HepG2 (cell line): ENCODE data around the gene HERC6. TPM values are rescaled to one million over a fixed set of nuclear protein-coding genes. Genes with fewer than 3 reads are reported as not detected.

Experiments
- ATAC-seq: fragments of 200-7000 bp; cut with Tn5 transposase; 3 replicates; pipeline ENCODE4 v1.9.1; 2020; ENCODE audit warnings: mild to moderate bottlenecking, moderate library complexity
- BruUV-seq: library from RNA; stranded (reverse); fragments of 400-500 nt; replicated peaks from 2 replicates; lab custom pipeline; 2021; lab: Mats Ljungman, UMichigan
- CTCF ChIA-PET: fragments of 300-600 bp; formaldehyde crosslinking; extraction: SDS; loops from one replicate; lab custom pipeline; 2021; ENCODE audit warnings: low total read pairs, inconsistent platforms, low intra/inter-chr PET ratio; lab: Yijun Ruan, JAX
- POLR2A ChIA-PET: fragments of 350-600 bp; sonication (Branson Sonifier 250); formaldehyde crosslinking; loops from one replicate; lab custom pipeline; 2020; ENCODE audit warnings: antibody characterized with exemption, inconsistent platforms; lab: Yijun Ruan, JAX
- DNase-seq: peaks from one replicate; pipeline ENCODE4 v3.0.0-alpha.2; 2015; ENCODE audit warnings: low spot score
- FAIRE-seq: peaks from 3 replicates; lab custom pipeline; 2011; peaks lifted over from hg19 to GRCh38; lab: Jason Lieb, UNC
- H2AFZ ChIP-seq: one replicate; pipeline ENCODE4 v1.6.1; 2011; ENCODE audit warnings: low read length, inconsistent platforms
- H3K27ac ChIP-seq: fragments of 300-600 bp; 3 replicates; pipeline ENCODE4 v1.8.0; 2011; ENCODE audit warnings: mixed run types, mild to moderate bottlenecking, mixed read lengths, low read length, inconsistent platforms; ENCODE audit not compliant: insufficient read depth; ENCODE audit errors: extremely low read length
- H3K27me3 ChIP-seq, 2 experiments: fragments of 200-600 bp in 1 of 2; 2 replicates in 1 of 2; 3 replicates in 1 of 2; pipeline versions ENCODE4 v1.6.0 to v1.8.0; 2011; ENCODE audit warnings: low read length in 2 of 2, mild to moderate bottlenecking in 2 of 2, moderate library complexity in 2 of 2, inconsistent platforms in 1 of 2; ENCODE audit not compliant: insufficient read depth in 2 of 2, control insufficient read depth in 1 of 2
- H3K36me3 ChIP-seq, 2 experiments: fragments of 200-600 bp in 1 of 2; replicated peaks in 1 of 2; 2 replicates in 1 of 2; 3 replicates in 1 of 2; pipeline versions ENCODE4 v1.5.1 to v1.8.0; 2011; ENCODE audit warnings: low read length in 2 of 2, inconsistent platforms in 1 of 2; ENCODE audit not compliant: insufficient read depth in 2 of 2, control insufficient read depth in 1 of 2
- H3K4me1 ChIP-seq: 2 replicates; pipeline ENCODE4 v1.5.1; 2012; ENCODE audit warnings: low read length, inconsistent platforms; ENCODE audit not compliant: insufficient read depth
- H3K4me2 ChIP-seq: 2 replicates; pipeline ENCODE4 v1.6.0; 2011; ENCODE audit warnings: low read depth, low read length, inconsistent platforms
- H3K4me3 ChIP-seq, 3 experiments: fragments of 200-600 bp in 1 of 3; sonication (generic), shearing (Covaris generic) in 1 of 3; replicated peaks in 1 of 3; 2 replicates each; pipeline ENCODE4 v1.5.1; 2011 to 2016; ENCODE audit warnings: low read length in 3 of 3, inconsistent platforms in 2 of 3, low read depth in 2 of 3, mild to moderate bottlenecking in 2 of 3, control low read depth in 1 of 3, mixed read lengths in 1 of 3; ENCODE audit not compliant: insufficient read depth in 1 of 3
- H3K79me2 ChIP-seq: one replicate; pipeline ENCODE4 v1.6.1; 2011; ENCODE audit warnings: low read length, inconsistent platforms; ENCODE audit not compliant: insufficient read depth
- H3K9ac ChIP-seq: 2 replicates; pipeline ENCODE4 v1.6.0; 2011; ENCODE audit warnings: mild to moderate bottlenecking, low read depth, low read length, inconsistent platforms; ENCODE audit not compliant: insufficient read depth
- H3K9me3 ChIP-seq: 2 replicates; pipeline ENCODE4 v1.5.1; 2012; ENCODE audit warnings: mild to moderate bottlenecking, low read length
- H4K20me1 ChIP-seq: 2 replicates; pipeline ENCODE4 v1.6.0; 2011; ENCODE audit warnings: inconsistent platforms, mild to moderate bottlenecking, low read length, moderate library complexity; ENCODE audit not compliant: insufficient read depth
- CENPT ChIP-seq: sonication (generic); formaldehyde crosslinking; IDR thresholded peaks from 2 replicates; pipeline ENCODE4 v1.8.0; 2022; ENCODE audit warnings: low read depth, mild to moderate bottlenecking, moderate library complexity, missing genetic modification reagents
- DDIT3 ChIP-seq: sonication (generic); formaldehyde crosslinking; IDR thresholded peaks from 2 replicates; pipeline ENCODE4 v1.4.0; 2020; ENCODE audit warnings: mild to moderate bottlenecking, missing genetic modification reagents
- MED1 ChIP-seq: sonication (generic); formaldehyde crosslinking; IDR thresholded peaks from 2 replicates; pipeline ENCODE4 v1.4.0; 2020; ENCODE audit warnings: missing genetic modification reagents
- PLRG1 ChIP-seq: fragments of 450-650 bp; conservative IDR thresholded peaks from 2 replicates; pipeline ENCODE4 v1.6.1; 2016
- TGIF2 ChIP-seq: IDR thresholded peaks from 2 replicates; pipeline ENCODE4 v1.6.1; 2016; ENCODE audit warnings: control low read depth, missing compliant biosample characterization
- ZMYM2 ChIP-seq: sonication (generic); formaldehyde crosslinking; IDR thresholded peaks from 2 replicates; pipeline ENCODE4 v1.8.0; 2022; ENCODE audit warnings: mild to moderate bottlenecking, missing genetic modification reagents
- ZNF33B ChIP-seq: sonication (generic); formaldehyde crosslinking; IDR thresholded peaks from 2 replicates; pipeline ENCODE4 v1.5.1; 2020; ENCODE audit warnings: mild to moderate bottlenecking, missing genetic modification reagents
- ZNF44 ChIP-seq: sonication (generic); formaldehyde crosslinking; IDR thresholded peaks from 2 replicates; pipeline ENCODE4 v1.5.1; 2020; ENCODE audit warnings: mild to moderate bottlenecking, missing genetic modification reagents
- ZNF720 ChIP-seq: sonication (generic); formaldehyde crosslinking; IDR thresholded peaks from 2 replicates; pipeline ENCODE4 v1.4.0; 2020; ENCODE audit warnings: missing genetic modification reagents
- ZNF792 ChIP-seq: IDR thresholded peaks from 2 replicates; pipeline ENCODE4 v1.6.1; 2016
- in situ Hi-C: cut with HindIII; loops from 2 replicates; pipeline ENCODE4 v1.10.0; 2017; ENCODE audit warnings: low pct_unique_long_range_greater_than_20kb; ENCODE audit not compliant: extremely low pct_ligation_motif_present
- intact Hi-C: fragments of 100-400 bp; cut with micrococcal nuclease; formaldehyde crosslinking; loops from one replicate; pipeline ENCODE4 v1.10.0; 2022; ENCODE audit not compliant: unreplicated experiment
- polyA plus RNA-seq, 8 experiments: library from polyadenylated mRNA; depleted of rRNA in 3 of 8; stranded (reverse) in 7 of 8; unstranded in 1 of 8; fragments of >200 nt; fragmentation: Illumina TruSeq in 4 of 8; extraction: Trizol in 4 of 8; gene quantifications; 2 replicates each; pipeline versions ENCODE4 v1.2.1 to v1.2.3, GENCODE V29; 2011 to 2016; ENCODE audit warnings: low read depth in 4 of 8, missing spikeins in 1 of 8, mixed read lengths in 1 of 8; ENCODE audit not compliant: insufficient read depth in 1 of 8
- total RNA-seq, 5 experiments: library from RNA; depleted of rRNA; stranded (reverse); fragments of >200 nt; fragmentation: Illumina TruSeq; extraction: Trizol; gene quantifications; 2 replicates each; pipeline ENCODE4 v1.2.3, GENCODE V29; 2016; ENCODE audit warnings: low read depth in 1 of 5
- TF ChIP-seq, protein P1 (sequence below): IDR thresholded peaks from 2 replicates; pipeline ENCODE4 v1.6.1; 2016; ENCODE audit warnings: low read depth, borderline replicate concordance
- TF ChIP-seq, protein P2 (sequence below): sonication (generic); formaldehyde crosslinking; IDR thresholded peaks from 2 replicates; pipeline ENCODE4 v1.5.1; 2020; ENCODE audit warnings: mild to moderate bottlenecking, moderate library complexity, missing genetic modification reagents
- TF ChIP-seq, protein P3 (sequence below): sonication (generic); formaldehyde crosslinking; IDR thresholded peaks from 2 replicates; pipeline ENCODE4 v1.8.0; 2022; ENCODE audit warnings: low read depth, missing genetic modification reagents

The HERC6 gene
- total and polyA plus RNA-seq, 2 of the 13 experiments (the other 11 are each of a cell fraction or from before 2014, with no cell fraction given): 0.50 to 2.0 TPM

DNA sequence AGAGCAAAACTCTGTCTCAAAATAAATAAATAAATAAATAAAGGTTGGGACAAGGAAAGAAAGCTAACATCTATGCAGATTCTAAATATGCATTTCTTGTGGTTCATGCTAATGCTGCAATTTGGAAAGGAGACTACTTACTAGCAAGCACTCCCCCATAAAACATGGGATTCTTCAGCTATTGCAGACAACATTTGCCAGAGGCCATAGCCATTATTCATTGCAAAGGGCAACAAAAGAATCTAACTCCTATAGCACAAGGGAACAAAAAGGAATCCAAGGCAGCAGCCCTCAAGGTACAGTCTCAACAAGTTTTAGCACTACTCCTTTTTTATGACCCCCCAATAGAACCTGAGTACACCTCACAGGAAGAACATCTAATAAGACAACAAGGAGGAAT, 70.2 kb downstream of the HERC6 start (continued):
- TF ChIP-seq MED1 (CRISPR knock-in tag) (no peak), ZNF44 (CRISPR knock-in tag) (no peak)

- Histone ChIP-seq H3K9ac (no peak overlapping the region), H3K4me3 (no peak overlapping the region), H3K36me3 (no peaks in the 10 kb centered on the region), H3K4me2 (no peak overlapping the region), H3K9me3 (no peaks in the 10 kb centered on the region), H3K27ac (no peak overlapping the region), H4K20me1 (no peaks in the 10 kb centered on the region), H3K27me3 (0 out of 5 replicates have a peak, but pooled peaks cover 0 to 2% of the 10 kb centered on the region in 2 experiments), H3K4me1 (no peaks in the 10 kb centered on the region), H3K79me2 (no peaks in the 10 kb centered on the region), H2AFZ (no peak overlapping the region)
- POLR2A ChIA-PET: no interaction called here
- CTCF ChIA-PET: no interaction called here
- DNase-seq (no peak), FAIRE-seq (no peak), ATAC-seq (no peak)
- in situ Hi-C loops (no loop called here), intact Hi-C loops (no loop called here)
- BruUV-seq: no TSS peak
- TF ChIP-seq ZNF720 (CRISPR knock-in tag) (no peak), ZNF792 (CRISPR knock-in tag) (no peak), ZMYM2 (CRISPR knock-in tag) (no peak), CENPT (no peak), DDIT3 (no peak), ZNF33B (CRISPR knock-in tag) (no peak), PLRG1 (no peak), TGIF2 (CRISPR knock-in tag) (no peak)
- TF ChIP-seq, protein P1, sequence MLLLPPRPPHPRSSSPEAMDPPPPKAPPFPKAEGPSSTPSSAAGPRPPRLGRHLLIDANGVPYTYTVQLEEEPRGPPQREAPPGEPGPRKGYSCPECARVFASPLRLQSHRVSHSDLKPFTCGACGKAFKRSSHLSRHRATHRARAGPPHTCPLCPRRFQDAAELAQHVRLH: no peak
- TF ChIP-seq, protein P2, sequence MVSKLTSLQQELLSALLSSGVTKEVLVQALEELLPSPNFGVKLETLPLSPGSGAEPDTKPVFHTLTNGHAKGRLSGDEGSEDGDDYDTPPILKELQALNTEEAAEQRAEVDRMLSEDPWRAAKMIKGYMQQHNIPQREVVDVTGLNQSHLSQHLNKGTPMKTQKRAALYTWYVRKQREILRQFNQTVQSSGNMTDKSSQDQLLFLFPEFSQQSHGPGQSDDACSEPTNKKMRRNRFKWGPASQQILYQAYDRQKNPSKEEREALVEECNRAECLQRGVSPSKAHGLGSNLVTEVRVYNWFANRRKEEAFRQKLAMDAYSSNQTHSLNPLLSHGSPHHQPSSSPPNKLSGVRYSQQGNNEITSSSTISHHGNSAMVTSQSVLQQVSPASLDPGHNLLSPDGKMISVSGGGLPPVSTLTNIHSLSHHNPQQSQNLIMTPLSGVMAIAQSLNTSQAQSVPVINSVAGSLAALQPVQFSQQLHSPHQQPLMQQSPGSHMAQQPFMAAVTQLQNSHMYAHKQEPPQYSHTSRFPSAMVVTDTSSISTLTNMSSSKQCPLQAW (CRISPR knock-in tag): no peak
- TF ChIP-seq, protein P3, sequence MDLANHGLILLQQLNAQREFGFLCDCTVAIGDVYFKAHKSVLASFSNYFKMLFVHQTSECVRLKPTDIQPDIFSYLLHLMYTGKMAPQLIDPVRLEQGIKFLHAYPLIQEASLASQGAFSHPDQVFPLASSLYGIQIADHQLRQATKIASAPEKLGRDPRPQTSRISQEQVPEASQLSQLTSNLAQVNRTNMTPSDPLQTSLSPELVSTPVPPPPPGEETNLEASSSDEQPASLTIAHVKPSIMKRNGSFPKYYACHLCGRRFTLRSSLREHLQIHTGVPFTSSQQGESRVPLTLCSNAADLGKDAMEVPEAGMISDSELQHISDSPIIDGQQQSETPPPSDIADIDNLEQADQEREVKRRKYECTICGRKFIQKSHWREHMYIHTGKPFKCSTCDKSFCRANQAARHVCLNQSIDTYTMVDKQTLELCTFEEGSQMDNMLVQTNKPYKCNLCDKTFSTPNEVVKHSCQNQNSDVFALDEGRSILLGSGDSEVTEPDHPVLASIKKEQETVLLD: no peak
These were observed 70.6 kb downstream of the HERC6 start for GRCh38 chr4:88449290-88449689.
